ENCODE data around the gene PRPF40B. TPM values are rescaled to one million over a fixed set of nuclear protein-coding genes. Genes with fewer than 3 reads are reported as not detected.

Gene PRPF40B
- total and polyA plus RNA-seq, 9 of the 15 experiments (the other 6 are each of a cell fraction or from before 2014, with no cell fraction given) = 0.55 to 10.6 (median 4.8) TPM

- peaks cover 13 to 41% of the 10 kb centered on the region in 2 experiments; a peak in 4 of 5 replicates for H3K4me1 ChIP-seq (replicated peaks in 1 of 2; ENCODE audit: control insufficient read depth in 2 of 2, insufficient read depth in 2 of 2, low read length in 2 of 2)
- H3K4me3 ChIP-seq = no peak overlapping the region
- H2AFZ ChIP-seq (ENCODE audit: low read depth, low read length) = no peak overlapping the region
- no peak overlapping the region for H3K27ac ChIP-seq (ENCODE audit: extremely low read depth, low read depth, low read length)
- no peaks in the 10 kb centered on the region for H3K9me1 ChIP-seq (ENCODE audit: control insufficient read depth, insufficient read depth, low read length)
- in situ Hi-C loops (cut with MboI) (no loop called here), intact Hi-C loops (cut with micrococcal nuclease) (no loop called here)
- no peak for ATAC-seq
- no peaks in the 10 kb centered on the region for H3K9me3 ChIP-seq (replicated peaks; ENCODE audit: control insufficient read depth, insufficient read depth, low read depth, low read length)
- H4K20me1 ChIP-seq (replicated peaks; ENCODE audit: control insufficient read depth, insufficient read depth, low read length) = no peaks in the 10 kb centered on the region
- H3K79me2 ChIP-seq (ENCODE audit: control insufficient read depth, insufficient read depth, low read length) = no peaks in the 10 kb centered on the region
- ChIA-PET POLR2A (interaction anchor here (0.5 to 1.2 kb wide), 4 partner anchors 19 to 478 kb away, joined by 3 to 4 read pairs (median 3); partner anchors contain the start of gene TUBA1A), CTCF (ENCODE audit: low intra/inter-chr PET ratio) (no interaction called here)
- H3K36me3 ChIP-seq (ENCODE audit: control insufficient read depth, insufficient read depth, low read length) = no peaks in the 10 kb centered on the region
- no TSS peak for BruUV-seq (replicated peaks)
- H3K4me2 ChIP-seq (ENCODE audit: insufficient read depth, low read length) = no peak overlapping the region
- no peak for DNase-seq (ENCODE audit: extremely low read depth in 1 of 4, low spot score in 3 of 4)
- no peak overlapping the region for H3K9ac ChIP-seq (ENCODE audit: insufficient read depth in 1 of 2, low read depth in 2 of 2, low read length in 2 of 2)
- FAIRE-seq = no peak
- H3K27me3 ChIP-seq (ENCODE audit: control insufficient read depth in 2 of 2, insufficient read depth in 2 of 2, low read length in 2 of 2) = no peaks in the 10 kb centered on the region
- 72% methylated on average over 2 of the region's 2 CpGs for WGBS (ENCODE audit: insufficient coverage, low coverage, missing lambda C conversion rate)
- no peak for TF ChIP-seq FIP1L1 (IDR thresholded peaks at IDR 0.05; ENCODE audit: low read depth, low read length, poor library complexity, severe bottlenecking)
These were observed 44.1 kb downstream of the PRPF40B start for GRCh38 chr12:49667325-49668090.

- 88% methylated on average over 4 of the region's 4 CpGs for WGBS (ENCODE audit: insufficient coverage, low coverage, missing lambda C conversion rate)
- no TSS peak for BruUV-seq (replicated peaks)
- no peak overlapping the region for H3K4me2 ChIP-seq (ENCODE audit: insufficient read depth, low read length)
- no peaks in the 10 kb centered on the region for H4K20me1 ChIP-seq (replicated peaks; ENCODE audit: control insufficient read depth, insufficient read depth, low read length)
- H3K27ac ChIP-seq (ENCODE audit: extremely low read depth, low read depth, low read length) = no peak overlapping the region
- ChIA-PET POLR2A (no interaction called here), CTCF (ENCODE audit: low intra/inter-chr PET ratio) (no interaction called here)
- no peak overlapping the region for H3K4me3 ChIP-seq
- no peak overlapping the region for H2AFZ ChIP-seq (ENCODE audit: low read depth, low read length)
- intact Hi-C loops (cut with micrococcal nuclease) = loop anchor here (5.0 kb wide), 1 partner anchor 38 kb away; the partner anchor contains the start of gene FMNL3
- H3K9me3 ChIP-seq (replicated peaks; ENCODE audit: control insufficient read depth, insufficient read depth, low read depth, low read length) = no peaks in the 10 kb centered on the region
- no peaks in the 10 kb centered on the region for H3K36me3 ChIP-seq (ENCODE audit: control insufficient read depth, insufficient read depth, low read length)
- DNase-seq (ENCODE audit: extremely low read depth in 1 of 4, low spot score in 3 of 4) = no peak
- H3K79me2 ChIP-seq (ENCODE audit: control insufficient read depth, insufficient read depth, low read length) = no peaks in the 10 kb centered on the region; the same call in 2 of the 3 replicates
- H3K9me1 ChIP-seq (ENCODE audit: control insufficient read depth, insufficient read depth, low read length) = no peaks in the 10 kb centered on the region
- ATAC-seq = no peak
- H3K27me3 ChIP-seq (ENCODE audit: control insufficient read depth in 2 of 2, insufficient read depth in 2 of 2, low read length in 2 of 2) = no peaks in the 10 kb centered on the region
- no peak overlapping the region for H3K9ac ChIP-seq (ENCODE audit: insufficient read depth in 1 of 2, low read depth in 2 of 2, low read length in 2 of 2)
- no peak for FAIRE-seq
- in situ Hi-C loops (cut with MboI) = no loop called here
- H3K4me1 ChIP-seq (replicated peaks in 1 of 2; ENCODE audit: control insufficient read depth in 2 of 2, insufficient read depth in 2 of 2, low read length in 2 of 2) = peaks cover 20 to 40% of the 10 kb centered on the region in 2 experiments
- TF ChIP-seq ZNF41 (CRISPR knock-in tag; conservative IDR thresholded peaks at IDR 0.05) (no peak), SOX6 (IDR thresholded peaks at IDR 0.05) (no peak), ZNF224 (CRISPR knock-in tag; IDR thresholded peaks at IDR 0.05) (no peak), NR2F6 (CRISPR knock-in tag; IDR thresholded peaks at IDR 0.05) (no peak), LARP7 (IDR thresholded peaks at IDR 0.05) (no peak), ZNF707 (CRISPR knock-in tag; conservative IDR thresholded peaks at IDR 0.05) (no peak), KAT8 (IDR thresholded peaks at IDR 0.05; ENCODE audit: low read depth) (no peak), MITF (IDR thresholded peaks at IDR 0.05) (no peak), ZNF134 (CRISPR knock-in tag; conservative IDR thresholded peaks at IDR 0.05) (no peak), PRPF4 (IDR thresholded peaks at IDR 0.05; ENCODE audit: insufficient read depth, low read depth, low read length, poor library complexity, severe bottlenecking) (no peak), SMARCA4 (IDR thresholded peaks at IDR 0.05) (no peak), HDAC3 (IDR thresholded peaks at IDR 0.05; ENCODE audit: borderline replicate concordance, partially characterized antibody) (no peak), TSC22D4 (tag; IDR thresholded peaks at IDR 0.05) (no peak), SIN3B (IDR thresholded peaks at IDR 0.05; ENCODE audit: low read depth) (no peak)
These were observed 46.4 kb downstream of the PRPF40B start for GRCh38 chr12:49669796-49670195.

Data from K562 (cell line).